ENCODE results near the gene SLC25A31. TPM values are rescaled to one million over a fixed set of nuclear protein-coding genes. Genes with fewer than 3 reads are reported as not detected.
A peak's percentile ranks its signal among the peaks of the same experiment; 100 is the strongest.

SLC25A31 gene
- total RNA-seq, result not detected

- DNase-seq, result no peak
Observed at GRCh38 chr4:127730142-127730913, at the start of gene SLC25A31. Gene SLC25A31, plus strand, starts transcription at chr4:127730400. Its CDS starts 146 bp downstream, at chr4:127730546.

- DNase-seq, result no peak
Observed at GRCh38 chr4:127685292-127685691, 44.9 kb upstream of the SLC25A31 start.

- no peak for DNase-seq
Observed at GRCh38 chr4:127686658-127687057, 43.5 kb upstream of the SLC25A31 start.

GRCh38 chr4:127687580-127687979, 42.6 kb upstream of the SLC25A31 start:
- DNase-seq, result no peak

GRCh38 chr4:127698789-127699200, 31.4 kb upstream of the SLC25A31 start:
- no peak for DNase-seq

DNA sequence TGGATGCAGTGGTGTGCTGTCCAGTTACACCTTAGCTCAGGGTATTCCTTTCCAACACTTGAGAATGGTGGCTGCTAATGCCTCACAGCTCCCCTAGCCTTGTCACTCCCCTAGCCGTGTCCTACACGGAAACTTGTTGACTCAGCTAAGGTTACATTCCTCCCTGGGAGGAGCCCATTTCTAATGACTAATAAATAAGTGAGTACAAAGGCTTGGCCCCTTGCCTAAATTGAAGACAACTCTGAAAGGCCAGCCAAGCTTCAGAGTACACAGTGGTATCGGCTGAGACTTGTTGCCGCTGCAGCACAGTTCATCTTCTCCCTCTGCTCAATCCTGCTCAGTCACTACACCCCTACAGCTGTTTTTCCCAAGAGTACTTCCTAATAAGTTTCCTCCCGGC, 21.2 kb upstream of the SLC25A31 start:
- peak; percentile 64 for DNase-seq

- no peak for DNase-seq
Observed at GRCh38 chr4:127709456-127709855, 20.7 kb upstream of the SLC25A31 start.

DNA sequence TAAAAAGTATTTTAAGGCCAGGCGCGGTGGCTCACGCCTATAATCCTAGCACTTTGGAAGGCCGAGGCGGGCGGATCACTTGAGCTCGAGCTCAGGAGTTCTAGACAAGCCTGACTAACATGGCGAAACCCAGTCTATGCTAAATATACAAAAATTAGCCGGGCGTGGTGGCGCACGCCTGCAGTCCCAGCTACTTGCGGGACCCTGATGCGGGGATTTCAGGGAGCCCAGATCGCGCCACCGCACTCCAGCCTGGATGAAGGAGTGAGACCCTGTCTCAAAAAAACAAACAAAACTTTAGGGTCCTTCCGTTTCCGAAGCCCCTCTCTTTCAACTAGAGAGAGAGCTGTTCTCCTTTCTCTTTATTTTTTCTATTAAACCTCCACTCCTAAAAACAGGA, 1.2 kb downstream of the SLC25A31 start:
- no peak for DNase-seq

DNA sequence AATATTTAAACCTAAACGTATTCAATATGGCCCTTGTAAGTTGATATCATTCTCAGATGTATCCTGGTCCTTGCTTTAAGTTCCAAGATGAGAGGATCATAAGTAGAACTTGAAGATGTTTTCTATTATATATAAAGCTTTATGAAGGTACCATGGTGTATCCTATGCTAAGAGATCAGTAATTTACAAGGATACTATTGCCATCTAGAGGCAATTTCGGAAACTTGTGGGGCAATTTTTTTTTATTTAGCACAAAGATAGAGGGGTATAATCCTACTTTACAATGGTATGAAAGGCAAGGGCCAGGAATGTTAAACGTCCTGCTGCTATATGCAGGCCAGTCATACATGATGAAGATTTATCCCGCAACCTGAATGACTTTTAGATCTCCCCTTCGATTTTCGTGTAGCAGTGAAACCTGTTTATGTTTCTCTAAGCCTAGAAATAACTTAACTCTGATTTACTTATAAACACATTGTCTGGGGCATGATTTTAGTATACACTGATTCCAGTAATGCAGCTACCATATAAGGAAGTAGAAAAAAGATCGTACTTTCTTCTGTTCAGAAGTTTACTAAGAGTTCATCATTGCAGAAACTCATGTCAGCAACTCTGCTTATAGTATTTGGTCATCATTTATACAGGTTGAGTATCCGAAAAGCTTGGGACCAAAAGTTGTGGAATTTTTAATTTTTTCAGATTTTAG, 2.6 kb downstream of the SLC25A31 start:
- peak; percentile 62 for DNase-seq

- DNase-seq, result no peak
Observed at GRCh38 chr4:127734976-127735375, 4.8 kb downstream of the SLC25A31 start.

DNA sequence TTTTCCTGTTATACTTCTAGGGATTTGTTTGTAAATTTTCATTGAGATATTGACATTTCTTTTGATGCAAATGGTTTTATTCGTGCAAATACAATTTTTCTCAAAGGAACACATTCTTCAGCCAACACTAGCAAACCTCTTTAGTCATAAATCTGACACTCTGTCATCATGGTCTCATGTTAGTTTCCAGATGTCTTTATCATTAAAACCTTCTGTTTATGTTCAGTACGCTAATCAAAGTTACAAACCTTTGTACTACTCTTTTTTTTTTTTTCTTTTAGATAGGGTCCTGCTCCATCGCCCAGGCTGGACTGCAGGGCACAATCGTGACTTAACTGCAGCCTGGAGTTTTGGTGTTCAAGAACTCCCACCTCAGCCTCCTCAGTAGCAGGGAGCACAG, 7.1 kb downstream of the SLC25A31 start:
- DNase-seq, result no peak

DNA sequence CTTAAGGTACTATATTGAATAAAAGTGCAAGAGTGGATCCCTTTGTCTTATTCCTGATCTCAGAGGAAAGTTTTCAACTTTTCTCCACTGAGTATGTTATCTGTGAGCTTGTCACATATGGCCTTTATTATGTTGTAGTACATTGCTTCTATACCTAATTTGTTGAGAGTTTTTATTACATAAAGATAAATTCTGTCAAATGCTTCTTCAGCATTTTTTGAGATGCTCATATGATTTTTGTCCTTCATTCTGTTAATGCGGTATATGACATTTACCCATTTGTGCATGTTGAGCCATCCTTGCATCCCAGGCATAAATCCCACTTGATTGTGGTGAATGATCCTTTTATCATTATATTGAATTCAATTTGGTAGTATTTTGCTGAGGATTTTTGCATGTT, 11.0 kb downstream of the SLC25A31 start:
- no peak for DNase-seq

- DNase-seq, result no peak
Observed at GRCh38 chr4:127747883-127748282, 17.7 kb downstream of the SLC25A31 start.

- no peak for DNase-seq
Observed at GRCh38 chr4:127748957-127749356, 18.8 kb downstream of the SLC25A31 start.

- DNase-seq, result no peak
Observed at GRCh38 chr4:127756906-127757305, 26.7 kb downstream of the SLC25A31 start.

DNA sequence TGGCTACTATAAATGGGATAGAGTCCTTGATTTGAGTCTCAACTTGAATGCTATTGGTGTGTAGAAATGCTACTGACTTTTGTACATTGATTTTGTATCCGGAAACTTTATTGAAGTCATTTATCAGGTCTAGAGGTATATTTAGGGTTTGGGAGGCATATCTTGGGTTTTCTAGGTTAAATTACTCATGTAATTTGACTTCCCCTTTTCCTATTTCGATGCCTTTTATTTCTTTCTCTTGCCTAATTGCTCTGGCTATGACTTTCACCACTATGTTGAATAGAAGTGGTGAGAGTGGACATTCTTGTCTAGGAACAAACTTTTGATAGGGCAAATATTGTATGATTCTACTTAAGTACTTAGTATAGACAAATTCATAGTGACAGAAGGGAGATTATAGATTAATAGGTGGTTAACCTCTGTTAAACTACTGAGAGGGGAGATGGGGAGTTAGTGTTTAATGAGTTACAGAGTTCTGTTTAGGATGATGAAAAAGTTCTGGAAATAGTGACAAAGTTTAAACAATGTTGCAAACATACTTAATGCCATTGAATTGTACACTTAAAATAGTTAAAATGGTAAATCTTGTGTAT, 29.1 kb downstream of the SLC25A31 start:
- no peak for DNase-seq

GRCh38 chr4:127759893-127760292, 29.7 kb downstream of the SLC25A31 start:
- DNase-seq, result no peak

DNA sequence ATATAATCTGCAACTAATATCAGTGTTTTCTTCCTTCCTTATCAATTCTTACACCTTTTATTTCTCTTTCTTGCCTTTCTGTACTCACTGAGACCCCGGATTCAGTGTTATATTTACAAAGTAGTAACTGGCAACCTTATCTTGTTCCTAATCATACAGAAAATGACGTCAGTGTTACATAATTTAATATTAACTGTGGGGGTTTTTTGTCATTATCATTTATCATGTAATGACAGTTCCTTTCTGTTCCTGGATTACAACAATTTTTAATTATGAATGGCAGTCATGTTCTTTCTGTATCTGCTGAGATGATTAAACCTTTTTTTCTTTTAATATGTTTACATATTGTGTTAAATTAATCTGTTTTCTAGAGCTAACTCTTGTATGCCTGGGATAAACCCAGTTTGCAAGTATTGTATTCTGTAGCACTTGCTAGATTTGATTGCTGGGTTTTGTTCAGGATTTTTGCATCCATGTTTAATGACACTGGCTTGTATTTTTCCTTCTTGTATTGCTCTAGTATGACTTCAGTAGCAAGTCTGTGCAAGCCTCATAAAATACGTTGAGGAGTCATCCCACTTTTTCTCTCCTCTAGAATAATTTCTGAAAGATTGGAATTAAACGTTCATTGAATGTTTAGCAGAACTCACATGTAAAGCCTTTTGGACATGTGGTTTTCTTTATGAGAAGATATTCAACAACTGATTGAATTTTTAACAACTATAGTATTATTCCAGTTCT, 41.5 kb downstream of the SLC25A31 start:
- no peak for DNase-seq

GRCh38 chr4:127772769-127773671, 42.8 kb downstream of the SLC25A31 start:
- DNase-seq, result no peak

DNA sequence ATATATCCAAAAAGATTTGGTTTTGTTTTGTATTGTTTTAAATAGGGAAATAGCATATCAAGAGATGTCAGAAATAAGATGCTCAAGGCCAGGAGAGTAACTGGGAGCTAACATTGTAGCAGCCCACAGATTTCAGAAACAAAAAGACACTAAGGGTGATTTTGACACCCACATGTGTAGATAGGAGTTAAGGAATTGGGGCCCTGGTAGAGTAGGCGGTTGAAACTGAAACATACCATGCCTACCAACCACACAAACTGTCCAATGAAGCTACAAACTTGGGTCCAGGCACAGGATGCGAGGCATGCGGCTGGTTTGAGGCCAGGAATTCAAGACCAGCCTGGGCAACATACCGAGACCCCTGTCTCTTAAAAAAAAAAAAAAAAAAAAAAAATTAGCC, 45.6 kb downstream of the SLC25A31 start:
- no peak for DNase-seq

DNA sequence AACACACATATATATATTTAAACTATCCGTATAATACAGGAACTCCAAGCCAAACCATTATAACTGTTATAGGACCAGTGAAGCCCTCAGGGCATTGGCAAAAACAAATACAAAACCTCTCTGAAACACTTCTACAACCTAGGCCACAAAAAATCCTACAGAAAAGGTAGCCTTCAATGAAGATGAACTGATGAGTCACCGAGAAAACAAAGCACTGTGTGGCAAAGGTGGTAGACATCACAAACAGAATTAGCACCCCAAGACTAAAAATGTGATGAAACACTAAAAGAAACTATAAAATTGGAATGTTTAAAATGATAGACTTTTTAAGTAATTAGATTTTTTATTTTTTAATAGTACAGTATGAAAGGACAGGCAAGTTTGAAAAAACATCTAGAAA, 46.4 kb downstream of the SLC25A31 start:
- DNase-seq, result no peak

DNA sequence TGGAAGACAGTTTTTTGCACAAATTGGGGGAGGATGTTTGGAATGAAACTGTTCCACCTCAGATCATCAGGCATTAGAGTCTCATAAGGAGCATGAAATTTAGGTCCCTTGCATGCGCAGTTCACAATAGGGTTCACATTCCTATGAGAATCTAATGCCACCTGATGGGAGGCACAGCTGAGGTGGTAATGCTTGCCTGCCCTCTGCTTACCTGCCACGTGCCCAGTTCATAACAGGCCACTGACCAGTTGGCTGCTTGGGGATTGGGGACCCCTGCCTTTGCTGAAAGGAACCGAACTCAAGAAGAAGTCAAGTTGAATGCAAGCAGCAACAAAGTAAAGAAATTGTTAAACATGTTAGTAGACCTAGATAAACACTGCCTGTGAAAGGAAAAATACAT, 47.3 kb downstream of the SLC25A31 start:
- no peak for DNase-seq
